ENCODE measurements around the gene PEX10. TPM values are rescaled to one million over a fixed set of nuclear protein-coding genes. Genes with fewer than 3 reads are reported as not detected.
A peak's percentile ranks its signal among the peaks of the same experiment; 100 is the strongest.

Gene PEX10
- total and polyA plus RNA-seq, 2 of the 8 experiments (the other 6 are each of a cell fraction or from before 2014, with no cell fraction given): 24.3 to 26.9 TPM

- TF ChIP-seq SRF (IDR thresholded peaks at IDR 0.05; ENCODE audit: low read depth, low read length) (peak; percentile 26; the same call in 1 of the 2 replicates), KDM5A (IDR thresholded peaks at IDR 0.05; ENCODE audit: low read length) (peak; percentile 78), MAX (IDR thresholded peaks at IDR 0.05) (peak; percentile 30; the same call in 1 of the 2 replicates), EZH2 (IDR thresholded peaks at IDR 0.05; ENCODE audit: low read depth, low read length, severe bottlenecking) (no peak), TEAD4 (IDR thresholded peaks at IDR 0.05; ENCODE audit: low read depth, low read length) (no peak), FOSL1 (IDR thresholded peaks at IDR 0.05; ENCODE audit: insufficient read depth, low read depth, low read length) (no peak), TAF7 (optimal IDR thresholded peaks at IDR 0.05; ENCODE audit: borderline replicate concordance, low read depth, low read length) (peak; percentile 49), NRF1 (IDR thresholded peaks at IDR 0.05; ENCODE audit: low read depth, low read length) (peak; percentile 72), SP1 (IDR thresholded peaks at IDR 0.05; ENCODE audit: low read depth, low read length) (peak; percentile 95), CTCF (IDR thresholded peaks at IDR 0.05; ENCODE audit: control extremely low read depth in 1 of 3, insufficient read depth in 1 of 3, low read depth in 1 of 3, low read length in 3 of 3) (no peak), TBP (IDR thresholded peaks at IDR 0.05; ENCODE audit: low read depth, low read length) (peak; percentile 70; the same call in 1 of the 2 replicates), GTF2F1 (IDR thresholded peaks at IDR 0.05; ENCODE audit: borderline replicate concordance, low read depth, low read length) (peak; percentile 44; the same call in 1 of the 2 replicates), CHD2 (IDR thresholded peaks at IDR 0.05; ENCODE audit: low read length) (peak; percentile 47), BRCA1 (IDR thresholded peaks at IDR 0.05; ENCODE audit: low read depth, low read length) (no peak), CBX8 (IDR thresholded peaks at IDR 0.05; ENCODE audit: borderline replicate concordance, low read depth, low read length) (no peak), PHF8 (conservative IDR thresholded peaks at IDR 0.05; ENCODE audit: low read depth, low read length) (peak; percentile 62), JUND (IDR thresholded peaks at IDR 0.05; ENCODE audit: low read length) (no peak), EGR1 (IDR thresholded peaks at IDR 0.05; ENCODE audit: borderline replicate concordance, low read depth, low read length) (peak; percentile 54; the same call in 1 of the 2 replicates), RBBP5 (IDR thresholded peaks at IDR 0.05; ENCODE audit: borderline replicate concordance, low read depth, low read length) (0 out of 2 replicates have a peak, but pooled peaks have one; percentile 24), CEBPB (IDR thresholded peaks at IDR 0.05; ENCODE audit: low read depth, low read length) (peak; percentile 1; the same call in 1 of the 2 replicates), POLR2A (IDR thresholded peaks at IDR 0.05; ENCODE audit: control extremely low read depth in 1 of 2, low read depth in 2 of 2, low read length in 2 of 2) (peak in 1 of 2 experiments; percentile 67; a peak in 2 of 3 replicates), MAFK (IDR thresholded peaks at IDR 0.05; ENCODE audit: low read depth, low read length) (no peak)
These were observed 21.1 kb downstream of the PEX10 start, which contains the start of the genes MORN1 and RER1 (continued) for GRCh38 chr1:2391041-2391930.

All from H1 (cell line).